Cardiac septum (tissue), 1 donor: ENCODE data around the gene VAV2. TPM values are rescaled to one million over a fixed set of nuclear protein-coding genes. Genes with fewer than 3 reads are reported as not detected.
"Not testable (repeated sequence)": the region's sequence is repeated elsewhere in the genome, so short reads cannot be mapped to it uniquely, and the experiment has no call there.

Source experiments
- DNase-seq: peaks from one replicate; pipeline ENCODE4 v3.0.0-alpha.2; 2020; ENCODE audit warnings: low spot score
- intact Hi-C: fragments of 100-400 bp; cut with DNase I; formaldehyde crosslinking; loops from one replicate; pipeline ENCODE4 v1.14.0; 2022
- total RNA-seq: library from RNA; stranded (reverse); fragmentation: NEBNext Ultra II Directional; extraction: Animal tissue kit (Norgen Biotek cat#: 25700); gene quantifications from one replicate; pipeline ENCODE4 v1.2.1, GENCODE V29; 2021
- donor health status: DM: no; HTN: no; CAD: no.

The VAV2 gene
- total RNA-seq, 1 donor from 2014 or later, result 8.1 TPM

DNA sequence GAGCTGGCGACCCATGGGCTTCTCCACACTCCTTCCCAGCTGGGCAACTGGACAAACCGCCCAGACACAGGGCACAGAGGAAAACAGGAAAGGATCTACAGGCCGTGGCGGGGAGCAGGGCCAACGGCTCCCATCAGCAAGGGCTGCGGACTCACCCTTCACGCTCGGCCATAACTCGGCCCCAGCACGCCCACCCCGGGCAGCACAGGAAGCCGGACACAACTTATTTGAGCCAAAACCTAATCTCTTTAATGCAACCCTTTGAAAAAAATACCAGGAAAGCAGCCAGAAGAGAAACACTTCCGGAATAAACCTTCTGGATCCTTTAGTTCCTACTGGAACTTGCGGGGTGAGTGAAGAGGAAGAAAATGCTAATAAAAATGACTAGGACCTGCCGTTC lies 59.9 kb downstream of the VAV2 start:
- intact Hi-C loops, result no loop called here
- DNase-seq, result no peak

DNA sequence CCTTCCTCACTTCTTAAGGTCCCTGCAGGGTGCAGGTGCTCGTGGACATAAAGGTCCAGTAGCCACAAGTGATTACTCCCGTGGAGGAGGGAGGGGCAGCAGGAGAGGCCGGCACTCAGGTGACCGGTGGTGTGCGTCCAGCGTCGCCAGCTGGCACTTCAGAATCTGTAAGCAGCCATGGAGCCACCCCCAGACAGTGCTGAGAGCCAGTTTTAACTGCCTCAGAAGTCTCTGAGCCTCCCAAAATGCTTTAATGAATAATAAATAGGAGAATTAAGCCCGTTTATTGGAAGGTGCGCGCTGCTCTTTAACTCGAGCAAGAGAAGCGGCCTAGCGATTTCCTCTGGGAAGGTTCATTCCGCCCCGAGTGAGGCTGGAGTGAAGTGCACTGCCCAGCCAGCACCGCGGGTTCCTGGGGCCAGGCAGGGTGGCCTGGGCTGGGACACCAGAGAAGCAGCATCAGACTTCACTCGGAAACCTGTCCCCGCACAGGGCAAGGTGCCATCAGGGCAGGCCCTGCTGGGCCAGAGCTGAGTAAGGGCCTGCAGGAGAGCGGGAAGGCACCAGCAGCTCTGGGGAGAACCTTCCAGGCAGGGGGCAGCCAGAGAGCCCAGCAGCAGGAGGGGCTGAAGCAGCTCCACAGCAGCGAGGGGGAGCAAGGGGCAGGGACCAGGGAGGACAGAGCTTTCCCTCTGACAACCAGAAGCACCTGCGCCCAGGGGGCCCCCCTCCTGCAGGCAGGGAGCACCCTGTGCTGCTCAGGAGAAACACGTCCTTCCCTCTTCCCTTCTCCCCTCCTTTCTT lies 61.2 kb downstream of the VAV2 start:
- intact Hi-C loops, result no loop called here
- DNase-seq, result no peak

DNA sequence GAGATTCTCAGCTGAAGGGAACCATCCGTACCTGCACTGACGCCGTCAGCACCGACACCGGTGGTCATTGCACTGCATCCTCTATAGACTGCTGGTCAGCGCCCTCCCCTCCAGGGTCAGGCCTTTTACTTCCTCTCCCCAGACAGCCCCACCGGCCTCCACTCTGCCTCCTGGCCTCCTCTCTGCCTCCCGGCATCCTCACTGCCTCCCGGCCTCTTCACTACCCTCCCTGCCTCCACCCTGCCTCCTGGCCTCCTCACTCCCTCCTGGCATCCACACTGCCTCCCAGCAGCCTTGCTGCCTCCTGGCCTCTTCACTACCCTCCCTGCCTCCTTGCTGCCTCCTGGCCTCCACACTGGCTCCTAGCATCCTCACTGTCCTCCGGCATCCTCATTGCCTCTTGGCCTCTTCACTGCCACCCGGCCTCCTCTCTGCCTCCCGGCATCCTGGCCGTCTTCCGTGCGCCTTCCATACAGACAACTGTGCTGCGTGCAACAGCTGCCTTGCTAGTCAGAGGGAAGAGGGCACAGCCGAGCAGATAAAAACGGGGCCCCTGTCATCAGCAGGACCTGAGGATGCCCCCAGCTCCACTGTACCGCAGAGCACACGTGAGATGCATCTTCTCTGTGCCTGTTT lies 62.0 kb downstream of the VAV2 start:
- no peak for DNase-seq
- intact Hi-C loops, result no loop called here

DNA sequence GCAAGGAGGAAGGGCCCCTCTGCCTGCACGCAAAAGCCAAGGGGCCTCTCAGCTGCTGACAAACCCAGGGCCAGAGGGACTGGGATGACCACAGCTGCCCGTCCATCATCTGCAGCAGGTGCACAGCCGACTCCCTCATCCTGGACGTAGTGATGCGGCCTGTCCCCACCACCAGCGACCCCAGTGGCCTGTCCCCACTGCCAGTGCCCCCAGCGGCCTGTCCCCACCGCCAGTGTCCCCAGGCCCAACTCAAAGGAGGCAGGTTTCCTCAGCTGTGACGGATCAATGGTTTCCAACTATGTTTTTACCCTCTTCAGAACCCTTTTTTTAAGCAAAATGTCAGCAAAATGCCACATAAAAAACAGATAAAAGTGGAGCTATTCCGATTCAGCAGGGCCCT lies 62.5 kb downstream of the VAV2 start:
- intact Hi-C loops, result loop anchor here (5.0 kb wide), 1 partner anchor 53 kb away; no protein-coding TSS in a partner anchor
- DNase-seq, result no peak

DNA sequence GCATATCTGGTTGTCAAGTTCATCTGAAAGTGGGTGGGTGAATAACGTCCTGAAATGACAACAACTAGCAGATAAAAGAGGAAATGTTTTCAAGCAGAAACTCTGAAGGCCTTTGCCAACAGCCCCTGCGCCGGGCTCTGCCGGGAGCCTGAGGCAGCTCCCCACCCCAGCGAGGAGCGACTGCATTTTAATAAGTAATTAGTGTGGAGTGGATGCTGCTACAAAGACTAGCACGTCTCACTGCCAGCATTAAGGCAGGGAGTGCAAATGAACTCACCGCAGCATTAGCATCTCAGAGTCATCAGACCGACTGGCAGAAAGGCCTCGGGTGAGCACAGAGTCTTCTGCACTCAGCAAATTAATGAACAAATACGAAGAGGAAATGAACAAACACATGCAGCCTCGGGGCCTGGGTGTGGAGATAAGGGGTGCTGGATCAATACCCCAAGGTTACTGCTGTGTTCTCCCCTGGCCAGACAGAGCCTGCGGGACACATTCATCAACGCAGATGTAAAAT lies 63.8 kb downstream of the VAV2 start:
- no peak for DNase-seq
- intact Hi-C loops, result loop anchor here (5.0 kb wide), 1 partner anchor 54 kb away; no protein-coding TSS in a partner anchor

DNA sequence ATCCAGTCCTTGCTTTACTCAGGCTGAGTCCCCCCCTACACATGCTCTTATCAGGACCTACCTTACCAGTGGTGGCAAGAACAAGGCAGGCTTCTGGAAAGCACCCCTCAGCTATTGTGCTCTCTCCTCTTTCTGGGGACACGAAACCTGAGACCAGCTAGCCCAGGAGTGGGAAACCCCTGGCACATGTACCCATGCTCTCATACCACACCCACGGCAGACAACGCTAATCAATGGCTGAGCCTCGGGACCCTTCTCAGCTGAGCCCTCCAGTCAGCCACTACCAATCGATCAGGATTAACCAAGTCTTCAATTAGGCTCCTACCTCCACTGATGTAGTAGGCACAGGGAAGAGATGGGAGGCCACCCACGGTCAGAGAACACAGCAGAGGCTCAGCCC lies 65.1 kb downstream of the VAV2 start:
- intact Hi-C loops, result loop anchor here (5.0 kb wide), 1 partner anchor 55 kb away; no protein-coding TSS in a partner anchor
- DNase-seq, result no peak

DNA sequence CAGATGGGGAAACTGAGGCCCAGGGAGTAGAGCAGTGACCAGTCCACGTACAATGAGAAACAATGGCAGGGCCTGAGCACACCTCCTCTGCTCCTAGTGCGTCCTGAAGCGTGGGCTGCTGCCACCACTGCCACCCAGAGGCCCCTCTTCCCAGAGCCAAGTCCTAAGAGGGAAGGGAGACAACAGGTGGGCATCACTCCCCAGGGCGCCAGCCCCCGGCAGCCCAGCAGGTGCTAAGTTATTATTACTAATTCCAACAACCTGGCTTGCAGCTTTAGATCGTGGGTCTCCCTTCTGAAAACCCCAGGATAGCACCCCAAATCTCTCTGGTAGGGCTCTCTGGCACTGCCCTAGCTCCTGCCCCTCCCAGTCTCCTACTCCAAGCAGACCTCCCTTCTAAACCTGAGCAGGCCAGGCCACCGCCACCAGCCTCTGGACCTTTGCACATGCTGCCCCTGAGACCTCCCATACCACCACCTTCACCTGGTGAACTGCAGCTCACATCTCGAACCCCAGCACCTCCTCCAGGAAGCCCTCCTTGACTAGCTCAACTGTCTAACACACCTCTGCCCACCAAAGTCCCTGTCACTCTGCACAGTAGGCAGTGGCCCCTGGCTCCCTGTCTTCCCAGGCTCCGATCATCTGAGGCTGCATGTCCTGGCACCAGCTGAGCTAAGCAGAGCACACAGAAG lies 65.8 kb downstream of the VAV2 start:
- DNase-seq, result no peak
- intact Hi-C loops, result loop anchor here (5.0 kb wide), 1 partner anchor 56 kb away; no protein-coding TSS in a partner anchor

DNA sequence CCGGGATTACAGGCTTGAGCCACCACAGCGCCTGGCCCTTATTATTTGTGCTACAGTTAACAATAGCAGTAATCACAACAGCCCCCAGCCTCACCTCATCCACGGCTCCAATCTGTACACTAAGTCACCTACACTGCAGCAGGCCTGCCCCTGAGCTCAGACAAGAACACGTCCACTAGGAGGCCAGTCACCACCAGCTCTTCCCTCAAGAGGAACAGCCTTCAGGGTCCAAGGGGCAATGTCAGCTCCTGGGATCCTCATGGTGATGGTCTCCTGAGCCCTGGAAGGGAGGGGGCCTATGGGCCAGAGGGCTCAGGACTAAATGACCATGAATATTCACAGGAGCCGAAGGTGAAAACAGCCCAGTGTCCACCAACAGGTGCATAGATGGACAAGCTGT lies 67.7 kb downstream of the VAV2 start:
- intact Hi-C loops, result no loop called here
- no peak for DNase-seq

DNA sequence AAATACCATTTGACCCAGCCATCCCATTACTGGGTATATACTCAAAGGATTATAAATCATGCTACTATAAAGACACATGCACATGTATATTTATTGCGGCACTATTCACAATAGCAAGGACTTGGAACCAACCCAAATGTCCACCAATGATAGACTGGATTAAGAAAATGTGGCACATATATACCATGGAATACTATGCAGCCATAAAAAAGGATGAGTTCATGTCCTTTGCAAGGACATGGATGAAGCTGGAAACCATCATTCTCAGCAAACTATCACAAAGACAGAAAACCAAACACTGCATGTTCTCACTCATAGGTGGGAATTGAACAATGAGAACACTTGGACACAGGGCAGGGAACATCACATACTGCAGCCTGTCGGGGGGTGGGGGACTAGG lies 68.5 kb downstream of the VAV2 start:
- intact Hi-C loops, result not testable (repeated sequence)

DNA sequence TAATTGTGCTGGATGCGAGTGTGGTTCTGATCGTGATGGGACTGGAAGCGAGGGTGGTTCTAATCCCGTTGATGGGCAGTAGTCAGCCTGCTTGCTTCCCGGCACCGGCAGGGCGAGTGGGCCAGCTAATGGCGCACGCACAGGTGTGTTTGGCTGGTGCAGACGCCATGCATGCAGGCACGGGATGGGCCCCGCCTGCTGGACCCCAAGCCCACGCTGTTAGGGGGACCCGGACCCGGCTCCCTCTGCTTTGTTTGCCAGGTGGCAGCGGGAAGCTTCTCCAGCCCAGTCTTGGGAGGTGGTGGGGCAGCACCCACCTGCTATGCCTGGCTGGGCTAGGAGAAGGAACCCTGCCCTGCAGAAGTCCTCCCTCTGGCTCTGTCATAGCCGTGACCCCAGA lies 70.3 kb downstream of the VAV2 start:
- intact Hi-C loops, result no loop called here
- DNase-seq, result no peak

More for the DNA sequence above, 68.5 kb downstream of the VAV2 start:
- not testable (repeated sequence) for DNase-seq

DNA sequence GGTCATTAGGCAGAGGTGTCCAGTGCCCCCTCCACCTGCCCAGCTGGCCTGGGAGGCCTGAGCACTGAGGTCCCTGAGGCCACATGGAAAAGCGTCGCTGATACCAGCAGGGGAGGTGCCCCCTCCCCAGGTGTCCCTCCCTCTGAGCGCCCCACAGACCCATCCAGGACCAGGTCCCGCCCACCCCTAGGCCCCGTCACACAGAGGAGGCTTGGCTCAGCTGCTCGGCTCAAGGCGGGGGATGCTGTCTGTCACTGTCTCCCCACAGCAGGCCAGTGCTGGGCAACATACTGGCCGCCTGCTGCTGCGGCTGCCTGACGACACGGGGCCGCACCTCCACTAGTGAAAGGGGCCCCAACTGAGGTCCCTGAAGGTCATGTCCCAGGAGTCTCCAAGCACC lies 71.7 kb downstream of the VAV2 start:
- no peak for DNase-seq
- intact Hi-C loops, result no loop called here

DNA sequence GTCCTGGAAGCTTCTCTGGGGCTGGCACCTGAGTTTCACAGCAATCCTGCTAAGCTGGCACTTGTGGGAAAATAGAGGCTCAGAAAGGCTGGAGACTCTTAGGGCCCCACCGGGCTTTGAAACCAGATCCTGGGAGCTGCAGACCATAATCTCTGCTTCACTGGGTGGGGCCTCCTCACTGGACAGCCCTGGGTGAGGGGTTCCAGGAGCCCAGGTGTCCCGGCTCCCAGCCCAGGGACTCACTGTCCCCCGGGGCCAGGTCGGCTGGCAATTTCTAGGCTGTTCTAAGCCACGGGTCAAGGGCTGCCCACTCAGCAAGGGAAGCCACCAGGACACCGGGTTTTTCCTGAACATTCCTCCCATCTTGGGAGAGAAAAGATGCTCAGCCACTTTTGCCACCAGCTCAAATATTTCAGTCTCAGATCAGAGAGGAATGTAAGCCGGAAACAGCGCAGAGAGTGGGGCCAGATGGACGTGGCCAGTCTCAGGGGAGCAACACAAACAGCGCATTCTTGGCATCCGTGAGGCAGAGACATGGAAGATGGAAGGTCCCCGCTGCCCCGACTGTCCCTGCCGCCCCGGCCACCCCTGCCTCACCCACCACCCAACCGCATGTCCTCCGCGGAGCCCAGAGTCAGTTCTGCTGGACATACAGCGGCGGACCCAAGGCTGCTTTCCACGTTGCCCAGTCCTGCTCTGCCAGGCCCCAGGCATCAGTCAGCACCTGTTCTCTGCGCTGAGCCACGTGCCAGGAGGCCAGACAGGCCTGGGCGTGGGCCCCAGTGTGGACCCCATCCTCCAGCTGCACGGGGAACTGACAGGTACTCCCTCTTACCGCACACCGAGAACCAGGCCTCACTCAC lies 72.6 kb downstream of the VAV2 start:
- intact Hi-C loops, result loop anchor here (5.0 kb wide), 1 partner anchor 73 kb away; the partner anchor contains the start of gene VAV2
- no peak for DNase-seq

DNA sequence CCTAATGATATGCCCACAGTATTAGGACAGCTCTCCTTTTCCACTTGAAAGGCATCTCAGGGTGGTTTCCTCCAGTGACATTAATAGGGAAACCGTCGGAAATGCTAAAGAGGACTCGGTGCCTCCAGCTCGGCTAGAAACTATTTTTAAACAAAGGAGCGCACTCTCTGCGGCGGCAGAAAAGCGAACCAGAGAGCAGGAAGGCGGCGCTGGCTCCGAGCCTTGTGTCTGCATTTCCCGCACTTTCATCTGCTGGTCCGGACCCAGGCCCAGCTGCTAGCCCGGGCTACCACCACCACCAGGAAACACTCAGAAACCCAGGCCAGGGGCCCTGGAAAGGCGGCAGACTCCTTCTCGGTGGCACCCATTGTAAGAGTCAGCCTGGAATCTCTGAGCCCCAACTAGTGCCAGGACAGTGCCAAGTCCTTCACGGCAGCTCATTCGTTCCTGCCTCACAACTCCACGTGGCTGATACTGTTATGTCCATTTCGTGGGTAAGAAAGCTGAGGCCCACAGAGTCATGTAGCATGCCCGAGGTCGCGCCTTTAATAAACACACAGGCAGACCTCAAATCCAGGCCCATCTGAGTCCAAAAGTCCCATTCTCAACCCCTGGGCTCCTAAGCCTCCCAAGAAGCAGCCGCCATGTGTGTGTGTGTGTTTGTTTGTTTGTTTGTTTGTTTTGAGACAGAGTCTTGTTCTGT lies 73.9 kb downstream of the VAV2 start:
- intact Hi-C loops, result loop anchor here (5.0 kb wide), 1 partner anchor 74 kb away; the partner anchor contains the start of gene VAV2
- DNase-seq, result no peak

DNA sequence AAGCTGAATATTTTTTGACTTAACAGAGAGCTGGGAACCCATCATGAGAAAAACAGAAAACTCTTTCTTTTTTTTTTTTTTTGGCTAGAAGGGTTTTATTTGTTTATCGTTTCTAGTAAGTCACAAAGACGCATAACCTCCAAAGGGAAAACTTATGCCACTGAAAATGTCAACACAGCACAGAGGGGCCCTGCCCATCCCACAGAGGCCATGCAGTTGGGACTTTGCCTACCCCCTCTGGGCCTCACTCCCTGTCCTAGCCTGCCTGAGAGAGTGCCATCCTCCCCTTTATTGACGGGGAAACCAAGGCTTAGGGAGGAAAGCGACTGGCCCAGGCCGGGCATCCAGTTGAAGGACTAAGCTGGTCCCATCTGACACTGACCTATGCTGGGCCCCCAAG lies 74.7 kb downstream of the VAV2 start:
- no peak for DNase-seq
- intact Hi-C loops, result loop anchor here (5.0 kb wide), 1 partner anchor 75 kb away; the partner anchor contains the start of gene VAV2

DNA sequence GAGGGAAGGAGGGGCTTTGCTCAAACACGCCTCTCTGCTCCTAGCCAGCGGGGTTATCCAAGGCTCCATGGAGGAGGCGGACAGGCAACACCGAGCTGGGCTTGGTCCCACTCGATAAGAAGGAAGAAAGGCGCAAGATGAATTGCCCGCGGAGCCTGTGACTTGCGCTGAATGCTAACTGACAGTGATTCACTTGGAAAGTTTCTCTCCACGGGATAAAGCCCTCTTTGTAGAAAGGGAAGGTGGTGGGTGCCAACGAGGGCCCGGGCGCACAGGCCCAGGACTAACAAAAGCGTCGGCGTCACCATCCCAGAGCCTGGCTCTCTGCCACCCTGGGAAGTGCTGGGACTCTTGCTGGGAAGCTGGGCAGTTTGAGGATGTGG lies 76.0 kb downstream of the VAV2 start:
- intact Hi-C loops, result loop anchor here (5.0 kb wide), 1 partner anchor 76 kb away; the partner anchor contains the start of gene VAV2
- DNase-seq, result no peak

DNA sequence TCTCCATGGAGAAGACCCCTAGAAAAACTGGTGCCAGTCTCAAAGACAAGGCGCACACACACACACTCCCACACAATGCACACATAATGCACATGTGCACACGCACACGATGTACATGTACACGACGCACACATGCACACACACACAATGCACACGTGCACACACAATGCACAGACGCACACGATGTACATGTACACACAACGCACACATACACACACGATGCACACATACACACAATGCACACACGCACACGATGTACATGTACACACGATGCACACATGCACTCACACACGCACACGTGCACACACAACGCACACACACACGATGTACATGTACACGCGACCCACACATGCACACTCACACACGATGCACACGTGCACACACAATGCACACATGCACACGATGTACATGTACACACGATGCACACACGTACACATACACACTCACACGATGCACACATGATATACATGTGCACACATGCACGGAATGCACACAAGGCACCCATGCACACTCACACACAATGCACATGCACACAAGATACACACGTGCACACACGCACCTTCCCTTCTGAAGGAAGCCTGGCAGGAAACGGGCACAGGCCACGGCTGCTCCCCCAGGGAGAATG lies 76.5 kb downstream of the VAV2 start:
- no peak for DNase-seq
- intact Hi-C loops, result loop anchor here (5.0 kb wide), 1 partner anchor 77 kb away; the partner anchor contains the start of gene VAV2

DNA sequence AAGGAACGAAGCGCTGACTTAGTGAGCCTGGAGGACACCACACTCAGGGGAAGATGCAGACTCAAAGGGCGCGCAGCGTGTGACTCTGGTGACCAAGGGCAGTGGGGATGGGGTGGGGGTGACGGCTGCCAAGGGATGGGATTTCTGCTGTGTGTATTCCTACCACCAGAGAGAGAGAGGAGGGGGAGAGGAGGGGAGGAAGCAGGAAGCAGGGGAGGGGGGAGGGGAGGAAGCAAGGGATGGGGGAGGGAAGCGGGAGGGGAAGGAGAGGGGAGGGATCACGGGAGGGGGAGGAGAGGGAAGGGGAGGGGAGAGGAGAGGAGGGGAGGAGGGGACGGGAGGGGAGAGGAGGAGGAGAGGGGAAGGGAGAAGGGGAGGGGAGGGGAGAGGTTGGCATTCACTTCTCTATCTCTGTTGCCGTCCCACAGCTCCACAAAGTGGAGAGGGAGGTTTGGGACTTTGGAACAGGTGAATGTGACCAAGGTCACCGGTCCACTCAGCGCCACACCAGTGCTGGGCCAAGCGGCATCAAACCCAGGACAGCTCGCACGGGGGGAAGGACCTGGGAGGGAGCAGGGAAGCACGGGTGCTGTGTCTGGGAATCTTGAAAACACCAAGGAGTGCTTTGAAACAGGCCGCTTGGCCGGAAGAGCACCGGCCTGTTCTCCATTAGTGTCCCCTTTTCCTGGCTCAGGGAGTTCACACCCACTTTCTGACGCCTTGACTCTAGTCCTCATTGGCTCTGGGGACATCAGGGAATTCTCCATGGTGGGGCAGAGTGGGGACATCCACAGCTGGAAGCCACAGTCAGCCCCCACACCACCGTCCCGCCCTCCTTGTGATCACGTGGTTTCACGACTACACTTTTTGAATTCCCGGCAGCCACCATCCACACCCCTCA lies 77.4 kb downstream of the VAV2 start:
- intact Hi-C loops, result loop anchor here (5.0 kb wide), 1 partner anchor 78 kb away; the partner anchor contains the start of gene VAV2
- DNase-seq, result no peak
